Esophagus squamous epithelium (tissue), 5 donors: Measurements from ENCODE around the gene NHSL2. TPM values are rescaled to one million over a fixed set of nuclear protein-coding genes. Genes with fewer than 3 reads are reported as not detected.

ENCODE experiments used
- DNase-seq: peaks from one replicate; lab custom pipeline; 2025; lab: John Stamatoyannopoulos, UW
- H3K27ac ChIP-seq, 4 donors: fragments of 200-600 bp; sonication (generic); one replicate each; pipeline ENCODE4 v1.5.1; 2016 to 2019; ENCODE audit warnings: mild to moderate bottlenecking in 1 of 4
- H3K27me3 ChIP-seq, 4 donors: fragments of 200-600 bp; sonication (generic); 1 replicate in 3 of 4; 2 replicates in 1 of 4; pipeline versions ENCODE4 v1.5.1 to v1.6.0; 2017 to 2021; ENCODE audit warnings: antibody characterized with exemption in 1 of 4
- H3K36me3 ChIP-seq, 3 donors: fragments of 200-600 bp; sonication (generic); one replicate each; pipeline ENCODE4 v1.5.1; 2016 to 2019
- H3K4me1 ChIP-seq, 3 donors: fragments of 200-600 bp; sonication (generic); one replicate each; pipeline ENCODE4 v1.5.1; 2017 to 2019
- H3K4me3 ChIP-seq, 4 donors: fragments of 200-600 bp; sonication (generic); 1 replicate in 3 of 4; 2 replicates in 1 of 4; pipeline ENCODE4 v1.5.1; 2016 to 2019; ENCODE audit warnings: mild to moderate bottlenecking in 2 of 4, moderate library complexity in 1 of 4
- H3K9me3 ChIP-seq, 3 donors: fragments of 200-600 bp; sonication (generic); one replicate each; pipeline ENCODE4 v1.5.1; 2016 to 2019
- CTCF ChIP-seq, 6 experiments: fragments of 450-650 bp in 4 of 6; fragments of 200-600 bp in 2 of 6; sonication (generic) in 2 of 6; IDR thresholded peaks; one replicate each; pipeline ENCODE4 v1.5.1; 2016 to 2019; ENCODE audit warnings: antibody characterized with exemption in 6 of 6, mild to moderate bottlenecking in 4 of 6, moderate library complexity in 4 of 6
- POLR2A ChIP-seq, 4 donors: fragments of 450-650 bp; IDR thresholded peaks; one replicate each; pipeline ENCODE4 v1.6.1; 2017; ENCODE audit warnings: antibody characterized with exemption in 4 of 4, mild to moderate bottlenecking in 4 of 4, moderate library complexity in 3 of 4
- WGBS, 2 donors: methylation state at CpG; one replicate each; pipeline ENCODE4 v1.1.5; 2018; 5-methylcytosine and 5-hydroxymethylcytosine counted together
- intact Hi-C: fragments of 100-400 bp; cut with DNase I; formaldehyde crosslinking; loops from one replicate; pipeline ENCODE4 v1.15.0; 2022
- total RNA-seq, 4 donors: library from RNA; depleted of rRNA; stranded (reverse); fragments of >200 nt; gene quantifications; one replicate each; pipeline ENCODE4 v1.1.0, GENCODE V29; 2016
- donor health status: DM: yes; HTN: yes; CAD: no.

The NHSL2 gene
- total RNA-seq, 4 donors from 2014 or later: 0.23 to 7.1 (median 1.6) TPM

GRCh38 chrX:71997320-71997719, 86.7 kb downstream of the NHSL2 start:
- H3K9me3 ChIP-seq: no peaks in the 10 kb centered on the region
- peak overlapping the region in 2 of 4 donors; percentile 52 to 78 for H3K27ac ChIP-seq
- intact Hi-C loops: no loop called here
- no peak for DNase-seq
- TF ChIP-seq CTCF (IDR thresholded peaks at IDR 0.05): no peak
- TF ChIP-seq POLR2A (IDR thresholded peaks at IDR 0.05): no peak
- H3K36me3 ChIP-seq: no peaks in the 10 kb centered on the region
- WGBS, 2 donors: 51% methylated on average over 3 of the region's 3 CpGs; no CpG with 5 or more reads in 1 of the 2 donors
- no peaks in the 10 kb centered on the region for H3K27me3 ChIP-seq
- H3K4me1 ChIP-seq: no peaks in the 10 kb centered on the region
- no peak overlapping the region for H3K4me3 ChIP-seq

- intact Hi-C loops: no loop called here
- Histone ChIP-seq H3K36me3 (no peaks in the 10 kb centered on the region), H3K9me3 (no peaks in the 10 kb centered on the region), H3K27me3 (no peaks in the 10 kb centered on the region), H3K27ac (no peak overlapping the region), H3K4me1 (peaks cover 0 to 9% (median 0%) of the 10 kb centered on the region in 3 donors), H3K4me3 (no peak overlapping the region)
- TF ChIP-seq POLR2A (IDR thresholded peaks at IDR 0.05) (no peak), CTCF (IDR thresholded peaks at IDR 0.05) (peak; percentile 21 to 66 (median 46))
- no peak for DNase-seq
- 4 to 22% methylated on average over 5 to 6 of the region's 6 CpGs for WGBS, 2 donors
Observed at GRCh38 chrX:71998836-71999509, 88.3 kb downstream of the NHSL2 start.

GRCh38 chrX:71999535-71999934, 88.9 kb downstream of the NHSL2 start:
- WGBS, 2 donors: 80 to 100% methylated on average over 1 of the region's 1 CpG
- no peaks in the 10 kb centered on the region for H3K27me3 ChIP-seq
- TF ChIP-seq POLR2A (IDR thresholded peaks at IDR 0.05) (no peak), CTCF (IDR thresholded peaks at IDR 0.05) (no peak)

GRCh38 chrX:72001471-72001870, 90.8 kb downstream of the NHSL2 start:
- Histone ChIP-seq H3K27ac (no peak overlapping the region), H3K4me3 (no peak overlapping the region), H3K27me3 (no peaks in the 10 kb centered on the region), H3K4me1 (peaks cover 0 to 15% (median 0%) of the 10 kb centered on the region in 3 donors), H3K36me3 (no peaks in the 10 kb centered on the region), H3K9me3 (no peaks in the 10 kb centered on the region)
- intact Hi-C loops: no loop called here
- 50 to 57% methylated on average over 3 of the region's 3 CpGs for WGBS, 2 donors
- TF ChIP-seq POLR2A (IDR thresholded peaks at IDR 0.05): no peak
- no peak for TF ChIP-seq CTCF (IDR thresholded peaks at IDR 0.05)
- DNase-seq: no peak

More at GRCh38 chrX:71999535-71999934, 88.9 kb downstream of the NHSL2 start:
- H3K36me3 ChIP-seq: no peaks in the 10 kb centered on the region
- intact Hi-C loops: no loop called here
- no peak overlapping the region for H3K27ac ChIP-seq
- H3K9me3 ChIP-seq: no peaks in the 10 kb centered on the region
- no peak for DNase-seq
- H3K4me1 ChIP-seq: peaks cover 0 to 14% (median 0%) of the 10 kb centered on the region in 3 donors
- H3K4me3 ChIP-seq: no peak overlapping the region

- no peaks in the 10 kb centered on the region for H3K36me3 ChIP-seq
- TF ChIP-seq CTCF (IDR thresholded peaks at IDR 0.05) (no peak), POLR2A (IDR thresholded peaks at IDR 0.05) (no peak)
- H3K27ac ChIP-seq: no peak overlapping the region
- H3K27me3 ChIP-seq: no peaks in the 10 kb centered on the region
- H3K4me1 ChIP-seq: peaks cover 0 to 15% (median 0%) of the 10 kb centered on the region in 3 donors
- H3K9me3 ChIP-seq: no peaks in the 10 kb centered on the region
- DNase-seq: no peak
- 51 to 69% methylated on average over 2 of the region's 2 CpGs for WGBS, 2 donors
- no peak overlapping the region for H3K4me3 ChIP-seq
- intact Hi-C loops: no loop called here
Observed at GRCh38 chrX:72001906-72002305, 91.3 kb downstream of the NHSL2 start.
